Mucosa of gallbladder (tissue), 1 donor: ENCODE results near the gene MAFF. TPM values are rescaled to one million over a fixed set of nuclear protein-coding genes. Genes with fewer than 3 reads are reported as not detected.
"Not testable (repeated sequence)": the region's sequence is repeated elsewhere in the genome, so short reads cannot be mapped to it uniquely, and the experiment has no call there.

Experiments used
- DNase-seq: peaks from one replicate; pipeline ENCODE4 v3.0.0-alpha.2; 2020; ENCODE audit warnings: low spot score
- total RNA-seq: library from RNA; stranded (reverse); gene quantifications from one replicate; pipeline ENCODE4 v1.2.1, GENCODE V29; 2021
- donor health status: DM: no; HTN: no; CAD: no.

MAFF gene
- total RNA-seq, 1 donor from 2014 or later, result 34.4 TPM

DNA sequence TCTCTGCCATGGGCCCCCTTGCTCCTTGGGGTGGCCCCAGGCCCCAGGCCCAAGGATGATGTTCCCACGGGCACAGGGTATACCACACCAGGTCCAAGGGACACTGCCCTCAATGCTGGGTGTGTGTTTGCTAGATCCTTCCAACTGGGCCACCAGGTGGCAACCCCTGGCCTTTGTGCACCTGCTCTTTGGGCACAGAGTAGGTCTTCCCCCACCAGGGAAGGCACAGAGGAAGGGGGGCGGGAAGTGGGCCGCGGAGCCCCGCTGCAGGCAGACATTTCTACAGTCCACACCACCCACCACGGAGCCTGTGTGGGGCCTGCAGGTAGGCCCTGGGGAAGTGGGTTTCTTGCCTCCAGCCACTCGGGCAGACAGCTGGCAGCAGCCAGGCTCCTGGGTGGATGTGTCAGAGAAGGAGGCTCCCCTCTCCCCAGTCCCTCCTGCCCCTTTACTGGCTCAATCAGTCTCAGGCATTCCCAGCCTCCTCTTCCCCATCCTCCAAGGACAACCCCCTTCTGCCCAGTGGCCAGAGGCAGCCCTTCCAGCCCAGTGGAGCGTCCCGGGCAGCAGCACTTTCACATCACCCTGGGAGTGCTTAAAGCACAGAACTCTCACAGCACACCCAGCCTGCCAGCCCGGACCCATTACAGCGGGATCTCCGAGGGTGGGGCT, 21.6 kb downstream of the MAFF start:
- no peak for DNase-seq

DNA sequence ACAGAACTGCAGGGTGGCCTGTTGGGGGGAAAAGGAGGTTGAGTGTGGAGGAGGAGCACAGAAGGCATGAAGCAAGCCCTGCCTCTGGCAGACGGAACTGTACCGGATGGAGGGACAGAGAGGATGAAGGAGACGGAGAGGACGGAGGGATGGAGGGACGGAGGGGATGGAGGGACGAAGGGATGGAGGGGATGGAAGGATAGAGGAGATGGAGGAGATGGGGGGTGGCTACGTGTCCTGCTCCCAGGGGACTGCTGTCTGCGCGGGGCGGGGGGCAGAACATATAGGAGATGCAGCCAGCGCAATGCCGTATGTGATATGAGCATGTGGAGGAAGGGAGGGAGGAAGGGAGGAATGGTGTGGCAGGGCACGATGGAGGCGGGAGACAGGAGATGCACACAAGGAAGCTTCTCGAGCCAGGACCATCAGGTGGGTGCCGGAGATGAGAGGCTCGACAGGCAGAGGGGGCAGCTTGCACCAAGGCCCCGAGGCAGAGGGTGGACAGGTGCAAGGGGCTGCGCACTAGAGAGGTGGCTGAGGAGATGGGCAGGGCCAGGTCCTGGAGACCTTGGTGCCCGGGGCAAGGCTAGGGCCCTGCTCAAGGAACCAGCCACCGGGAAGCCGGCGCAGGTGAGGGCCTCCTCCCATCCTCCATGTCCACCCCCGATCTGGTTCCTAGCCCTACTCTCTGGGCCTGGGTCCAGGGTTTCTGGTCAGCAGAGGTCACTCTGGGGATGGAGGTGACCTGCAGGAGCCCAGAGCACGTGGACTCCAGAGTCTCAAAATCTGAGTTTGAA, 25.3 kb downstream of the MAFF start:
- no peak for DNase-seq

DNA sequence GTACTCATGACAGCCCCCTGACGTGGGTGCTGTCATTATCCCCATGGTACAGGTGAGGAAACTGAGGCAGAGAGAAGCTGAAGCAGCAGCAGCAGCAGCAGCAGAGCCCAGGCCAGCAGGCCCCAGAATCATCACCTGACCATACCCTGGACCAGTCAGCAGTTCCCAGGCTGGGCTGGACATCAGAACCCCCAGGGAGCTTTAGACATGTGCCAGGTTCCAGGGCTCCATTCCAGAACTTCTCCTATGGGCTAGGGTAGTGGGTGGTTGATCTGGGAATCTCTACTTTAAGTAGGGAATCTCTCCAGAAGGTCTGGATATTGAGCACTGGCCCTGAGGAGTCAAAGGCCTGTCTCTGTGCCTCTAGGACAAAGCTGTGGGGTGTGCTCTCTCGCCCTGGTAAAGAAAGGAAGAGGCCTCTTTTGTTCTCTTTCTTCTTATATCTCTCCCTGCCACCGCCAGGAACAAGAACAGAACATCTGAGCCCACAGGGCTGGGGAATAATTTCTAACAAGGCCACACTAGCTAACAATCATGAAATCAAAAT, 26.6 kb downstream of the MAFF start:
- no peak for DNase-seq

- peak; percentile 75 for DNase-seq
Measured at GRCh38 chr22:38228873-38229740, 27.3 kb downstream of the MAFF start.

GRCh38 chr22:38230108-38230825, 28.5 kb downstream of the MAFF start:
- DNase-seq, result peak; percentile 69

- DNase-seq, result no peak
Measured at GRCh38 chr22:38230916-38231315, 29.1 kb downstream of the MAFF start.

DNA sequence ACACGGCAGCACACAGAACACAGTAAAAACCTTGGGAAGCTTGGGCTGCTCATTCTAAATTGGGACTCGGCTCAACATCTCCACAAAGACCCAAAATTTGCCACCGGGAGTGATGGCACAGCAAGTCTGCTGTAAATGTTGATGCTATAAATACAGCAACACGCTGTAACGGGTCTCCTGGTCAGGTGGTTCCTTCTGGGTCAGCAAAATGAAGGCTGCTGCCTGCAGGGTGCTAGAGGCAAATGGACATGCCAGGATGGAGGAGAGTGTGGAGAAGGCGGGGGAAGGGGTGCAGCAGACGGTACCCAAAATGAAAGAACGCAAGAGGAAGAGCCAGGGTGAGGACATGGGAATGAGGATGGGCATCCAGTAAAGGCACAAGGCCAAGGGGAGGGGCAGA, 30.4 kb downstream of the MAFF start:
- DNase-seq, result no peak

GRCh38 chr22:38233427-38233826, 31.6 kb downstream of the MAFF start:
- DNase-seq, result no peak

DNA sequence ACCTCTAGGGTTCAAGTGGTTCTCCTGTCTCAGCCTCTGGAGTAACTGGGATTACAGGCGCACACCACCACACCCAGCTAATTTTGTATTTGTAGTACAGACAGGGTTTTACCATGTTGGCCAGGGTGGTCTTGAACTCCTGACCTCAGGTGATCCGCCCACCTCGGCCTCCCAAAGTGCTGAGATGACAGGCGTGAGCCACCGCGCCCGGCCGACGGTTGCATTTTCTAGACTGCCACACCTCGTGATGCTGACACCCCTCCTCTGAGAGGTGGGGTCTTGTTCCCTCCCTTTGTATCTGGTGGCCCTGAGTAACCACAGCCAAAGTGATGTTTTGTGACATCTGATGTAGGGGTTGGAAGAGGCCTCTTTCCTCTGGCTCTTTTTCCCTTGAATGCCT, 32.1 kb downstream of the MAFF start:
- DNase-seq, result not testable (repeated sequence)

DNA sequence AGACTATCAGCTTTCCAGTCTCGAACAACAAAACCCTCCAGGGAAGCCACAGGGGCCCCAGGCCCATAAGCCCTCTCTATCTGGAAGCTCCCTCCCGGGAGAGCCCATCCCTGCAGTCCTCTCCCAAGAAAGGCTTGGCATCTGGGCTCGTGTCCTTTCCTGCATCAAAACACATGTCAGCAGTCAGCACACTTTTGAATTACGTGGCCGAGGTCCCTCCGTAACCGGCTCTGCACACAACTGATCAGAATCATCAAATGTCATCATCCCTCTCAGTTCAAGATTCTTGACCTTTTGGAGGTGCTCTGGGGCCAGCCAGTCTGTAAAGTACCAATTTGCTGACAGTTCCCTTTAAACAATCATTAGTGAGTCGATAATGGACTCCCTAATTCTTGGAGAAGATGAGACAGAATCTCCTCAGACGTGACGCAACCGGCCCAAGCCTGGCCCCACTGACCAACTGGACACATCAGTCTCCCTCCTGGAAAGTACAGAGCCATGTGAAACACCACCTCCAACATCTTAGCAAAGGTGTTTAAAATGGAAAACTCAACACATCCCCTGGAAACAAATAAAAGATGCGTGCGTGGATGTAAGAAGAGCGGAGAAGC, 33.6 kb downstream of the MAFF start:
- DNase-seq, result no peak

DNA sequence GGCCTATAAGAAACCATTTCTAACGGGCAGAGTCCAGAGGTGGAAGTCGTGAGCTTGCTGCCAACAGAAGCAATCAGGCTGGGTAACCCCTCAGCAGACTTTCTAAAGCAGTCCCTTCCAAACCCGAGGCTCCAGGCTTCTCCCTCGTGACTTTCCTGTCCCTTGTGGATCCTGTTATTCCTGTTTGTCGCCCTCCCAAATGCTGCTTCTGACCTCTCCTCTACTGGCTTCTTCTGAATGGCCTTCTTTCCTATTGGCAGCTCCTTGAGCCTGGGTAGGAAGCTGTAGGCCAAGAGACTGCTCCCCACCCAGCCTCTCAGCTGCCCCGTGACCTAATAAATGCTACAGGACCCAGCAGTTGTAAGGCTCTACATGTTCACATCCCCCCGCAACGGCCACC, 35.0 kb downstream of the MAFF start:
- peak; percentile 80 for DNase-seq

DNA sequence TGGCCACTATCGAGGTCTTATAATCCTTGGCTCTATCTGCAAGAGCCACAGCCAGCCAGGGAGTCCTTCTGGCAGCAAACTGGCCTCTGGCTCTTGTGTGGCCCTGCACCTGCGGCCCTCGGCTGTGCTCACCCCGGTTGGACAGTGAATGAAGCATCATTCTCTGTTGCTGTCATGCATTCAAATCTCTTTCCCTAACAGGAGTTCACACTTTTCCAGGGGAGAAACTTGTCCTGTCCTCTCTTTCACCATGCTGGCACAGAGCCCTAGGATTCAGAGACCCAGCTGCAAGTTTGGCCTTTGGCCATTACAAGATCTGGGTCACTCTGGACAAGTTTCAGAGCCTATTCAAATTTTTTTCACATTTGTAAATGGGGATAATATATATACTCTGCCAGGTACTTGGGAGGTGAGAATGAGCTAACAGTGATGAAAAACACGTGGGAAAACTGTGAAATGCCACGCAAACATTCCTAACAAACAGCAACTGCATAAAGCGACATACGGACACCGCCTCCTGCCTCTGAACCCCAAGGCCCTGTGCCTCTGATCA, 36.8 kb downstream of the MAFF start:
- DNase-seq, result no peak

DNA sequence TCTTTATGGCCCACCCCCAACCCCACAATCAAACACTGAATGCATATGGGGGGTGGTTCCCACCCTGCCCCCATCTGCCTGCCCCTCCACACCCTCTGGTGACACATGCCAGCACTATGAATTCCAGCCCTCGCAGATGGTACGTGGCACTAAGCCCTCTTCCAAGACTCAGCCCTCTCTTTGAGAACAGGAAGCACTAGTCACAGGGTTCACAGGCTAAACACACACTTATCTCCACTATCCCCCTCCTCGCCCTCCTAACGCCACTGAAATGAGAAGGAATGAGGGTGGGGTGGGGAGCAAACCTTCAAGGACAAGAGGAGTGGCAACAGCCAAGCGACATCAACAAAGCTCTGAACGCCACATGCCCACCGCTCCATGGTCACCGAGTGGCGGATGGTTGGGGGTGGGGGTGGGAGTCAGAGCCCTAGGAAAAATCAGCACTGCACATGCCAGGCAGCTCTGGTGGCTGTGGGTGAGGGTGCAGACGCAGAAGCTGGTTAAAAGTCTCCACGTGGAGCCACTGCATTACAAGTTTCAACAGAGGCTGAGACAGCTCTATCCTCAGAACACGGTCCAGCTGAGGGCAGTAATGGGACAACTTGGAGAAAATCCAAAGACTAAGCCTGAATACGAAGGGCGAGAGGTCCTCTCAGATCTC, 37.4 kb downstream of the MAFF start:
- DNase-seq, result peak; percentile 61

DNA sequence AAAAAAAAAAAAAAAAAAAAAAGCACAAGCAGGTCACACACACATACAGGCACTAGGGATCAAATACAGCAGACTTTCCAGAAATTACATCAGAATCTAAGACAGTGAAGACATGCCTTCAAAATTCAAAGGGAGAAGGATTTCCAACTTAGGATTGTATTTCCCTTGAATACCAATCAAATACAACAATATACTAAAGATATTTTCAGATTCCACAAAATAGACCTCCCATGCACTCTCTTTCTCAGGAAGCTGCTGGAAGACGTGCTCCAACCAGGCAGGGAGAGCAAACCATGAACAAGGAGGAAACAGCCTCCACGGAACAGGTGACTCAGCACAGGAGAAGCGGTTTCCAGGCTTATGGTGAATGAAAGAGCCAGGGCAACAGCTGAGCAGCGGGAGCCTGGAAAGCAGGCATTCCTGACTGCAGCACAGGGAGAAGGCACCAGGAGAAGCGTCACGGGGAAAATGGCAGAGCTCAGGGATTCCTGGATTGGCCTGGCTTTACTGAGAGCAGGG, 39.0 kb downstream of the MAFF start:
- DNase-seq, result peak; percentile 56

DNA sequence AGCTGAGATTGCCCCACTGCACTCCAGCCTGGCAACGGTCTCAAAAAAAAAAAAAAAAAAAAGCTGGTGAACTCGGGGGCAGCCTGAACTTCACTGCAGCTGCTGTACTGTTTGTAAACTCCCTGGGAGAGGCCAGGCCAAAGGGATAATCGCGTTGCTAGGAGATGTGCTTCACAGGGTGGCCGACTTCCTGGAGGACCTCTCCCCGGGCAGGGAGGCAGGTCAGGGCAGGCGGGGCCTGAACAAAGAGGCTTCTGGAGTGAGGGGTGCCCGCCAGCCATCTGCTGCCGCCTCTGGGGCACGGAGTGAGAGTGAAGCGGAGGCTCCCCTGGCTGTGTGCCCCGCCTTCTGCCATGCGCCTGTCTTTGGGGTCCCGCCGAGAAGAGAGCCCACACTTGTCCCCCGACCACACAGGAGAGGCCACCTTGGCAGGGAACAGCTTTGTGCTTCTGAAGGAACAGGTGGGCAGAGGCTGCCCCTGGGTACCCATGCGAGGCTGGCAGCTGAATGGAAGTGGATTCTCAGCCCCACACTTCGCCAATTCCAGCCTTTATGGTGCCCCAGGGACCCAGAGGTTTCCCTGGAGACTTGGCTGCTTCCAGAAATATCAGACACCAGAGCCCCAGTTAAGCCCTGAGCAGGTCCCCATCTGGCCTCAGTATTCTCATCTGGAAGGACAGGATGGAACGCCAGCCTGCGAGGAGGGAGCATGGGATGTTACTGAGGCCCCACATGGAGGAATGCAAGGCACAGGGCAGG, 41.4 kb downstream of the MAFF start:
- peak; percentile 82 for DNase-seq

- DNase-seq, result no peak
Measured at GRCh38 chr22:38244106-38244505, 42.3 kb downstream of the MAFF start.

- no peak for DNase-seq
Measured at GRCh38 chr22:38246046-38246658, 44.4 kb downstream of the MAFF start.

- peak; percentile 51 for DNase-seq
Measured at GRCh38 chr22:38246692-38247091, 44.9 kb downstream of the MAFF start.

DNA sequence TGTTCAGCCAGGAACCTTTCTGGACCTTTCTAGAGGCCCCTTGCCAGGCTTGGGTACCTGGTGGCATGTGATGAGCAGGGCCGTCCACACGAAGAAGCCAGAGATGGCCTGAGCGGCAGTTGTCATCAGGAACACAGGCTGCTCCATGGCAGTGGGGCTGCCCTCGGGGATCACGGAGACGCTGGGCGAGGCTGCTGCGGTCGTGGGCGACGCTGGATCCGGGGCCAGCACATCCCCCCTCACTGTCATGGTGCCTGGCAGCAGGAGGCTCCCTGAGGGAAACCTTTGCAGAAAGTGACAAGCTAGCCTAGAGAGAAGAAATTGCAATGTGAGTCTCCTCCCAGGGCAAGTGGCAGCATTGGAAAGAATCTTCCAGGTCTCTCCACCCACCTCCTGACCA, 45.9 kb downstream of the MAFF start:
- DNase-seq, result no peak
